Loucy (cell line): ENCODE data around the gene LMO7.

Experiments used
- EZH2phosphoT487 ChIP-seq: fragments of 200-600 bp; IDR thresholded peaks from 2 replicates; pipeline ENCODE4 v1.6.1; 2018; ENCODE audit warnings: antibody characterized with exemption, mild to moderate bottlenecking, moderate library complexity, borderline replicate concordance
- TF ChIP-seq, protein P1 (sequence below): fragments of 200-600 bp; sonication (generic); conservative IDR thresholded peaks from 2 replicates; pipeline ENCODE4 v1.5.1; 2014; ENCODE audit warnings: mild to moderate bottlenecking, antibody characterized with exemption, low read length

DNA sequence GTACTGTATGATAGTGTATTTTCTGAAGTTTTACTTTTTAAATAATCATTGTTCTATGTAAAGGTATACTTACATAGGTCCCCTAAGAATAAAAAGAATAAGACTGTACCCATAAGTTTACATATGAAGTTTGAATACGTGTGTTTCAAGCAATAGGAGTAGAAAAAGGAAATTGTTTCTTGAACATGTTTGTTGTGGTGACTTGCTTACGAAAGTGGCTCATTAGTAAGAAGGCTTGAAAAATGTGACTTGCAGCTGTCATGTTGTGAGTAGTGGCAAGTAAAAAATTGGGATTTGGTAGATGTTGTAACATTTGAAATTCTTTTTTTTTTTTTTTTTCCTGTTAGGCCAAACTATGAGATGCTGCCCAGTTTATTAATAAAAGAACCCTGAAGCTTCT lies 203.3 kb downstream of the LMO7 start:
- TF ChIP-seq, protein P1, sequence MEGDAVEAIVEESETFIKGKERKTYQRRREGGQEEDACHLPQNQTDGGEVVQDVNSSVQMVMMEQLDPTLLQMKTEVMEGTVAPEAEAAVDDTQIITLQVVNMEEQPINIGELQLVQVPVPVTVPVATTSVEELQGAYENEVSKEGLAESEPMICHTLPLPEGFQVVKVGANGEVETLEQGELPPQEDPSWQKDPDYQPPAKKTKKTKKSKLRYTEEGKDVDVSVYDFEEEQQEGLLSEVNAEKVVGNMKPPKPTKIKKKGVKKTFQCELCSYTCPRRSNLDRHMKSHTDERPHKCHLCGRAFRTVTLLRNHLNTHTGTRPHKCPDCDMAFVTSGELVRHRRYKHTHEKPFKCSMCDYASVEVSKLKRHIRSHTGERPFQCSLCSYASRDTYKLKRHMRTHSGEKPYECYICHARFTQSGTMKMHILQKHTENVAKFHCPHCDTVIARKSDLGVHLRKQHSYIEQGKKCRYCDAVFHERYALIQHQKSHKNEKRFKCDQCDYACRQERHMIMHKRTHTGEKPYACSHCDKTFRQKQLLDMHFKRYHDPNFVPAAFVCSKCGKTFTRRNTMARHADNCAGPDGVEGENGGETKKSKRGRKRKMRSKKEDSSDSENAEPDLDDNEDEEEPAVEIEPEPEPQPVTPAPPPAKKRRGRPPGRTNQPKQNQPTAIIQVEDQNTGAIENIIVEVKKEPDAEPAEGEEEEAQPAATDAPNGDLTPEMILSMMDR: no peak
- no peak for TF ChIP-seq EZH2phosphoT487
